ENCODE data around the gene WWOX.

The WWOX gene

GRCh38 chr16:78815713-78816112, 716.3 kb downstream of the WWOX start:
- H3K27me3 ChIP-seq (ENCODE audit: control insufficient read depth, insufficient read depth, low read length), result no peaks in the 10 kb centered on the region
- no peak overlapping the region for H3K4me3 ChIP-seq (ENCODE audit: low read depth, low read length)
- H3K36me3 ChIP-seq (ENCODE audit: control insufficient read depth, insufficient read depth, low read length), result no peaks in the 10 kb centered on the region
- no peaks in the 10 kb centered on the region for H3K9me3 ChIP-seq (ENCODE audit: control insufficient read depth, insufficient read depth, low read length)
- H3K4me1 ChIP-seq (ENCODE audit: control insufficient read depth, insufficient read depth, low read length), result no peaks in the 10 kb centered on the region
- no peak overlapping the region for H3K9ac ChIP-seq (ENCODE audit: low read depth, low read length)

DNA sequence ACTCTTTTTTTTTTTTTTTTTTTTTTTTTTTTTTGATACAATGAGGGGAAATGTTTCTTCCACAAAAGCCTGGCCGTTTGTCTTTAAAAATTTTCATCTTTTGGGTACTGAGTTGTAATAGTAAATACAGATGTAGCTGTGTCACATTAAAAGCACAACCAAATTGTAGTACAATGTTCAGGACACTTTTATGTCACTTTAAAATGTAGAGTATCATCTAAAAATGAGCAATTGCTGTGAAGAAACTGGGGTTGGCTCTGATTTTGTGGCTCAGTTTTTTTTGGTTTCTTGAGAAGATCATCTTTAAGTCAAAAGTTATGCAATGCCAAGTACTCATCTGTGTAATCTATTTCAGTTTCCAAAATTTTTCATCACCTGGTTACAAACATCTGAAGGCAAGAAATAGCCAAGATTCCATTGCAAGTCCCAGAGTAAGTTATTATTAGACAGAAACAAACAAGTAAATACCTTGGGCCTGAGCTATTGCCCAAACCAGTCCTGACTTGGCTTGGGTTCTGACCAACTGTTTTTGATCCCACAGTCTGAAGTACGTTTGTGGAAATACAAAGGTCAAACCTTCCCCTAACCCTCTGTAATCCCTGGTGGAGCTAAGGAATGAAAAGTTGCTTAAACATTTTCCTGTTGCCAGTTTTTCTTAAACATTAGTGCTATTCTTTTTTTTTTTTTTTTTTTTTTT, 717.2 kb downstream of the WWOX start:
- Histone ChIP-seq H3K9ac (ENCODE audit: low read depth, low read length) (no peak overlapping the region), H3K4me3 (ENCODE audit: low read depth, low read length) (no peak overlapping the region), H3K36me3 (ENCODE audit: control insufficient read depth, insufficient read depth, low read length) (no peaks in the 10 kb centered on the region), H3K27me3 (ENCODE audit: control insufficient read depth, insufficient read depth, low read length) (no peaks in the 10 kb centered on the region), H3K9me3 (ENCODE audit: control insufficient read depth, insufficient read depth, low read length) (no peaks in the 10 kb centered on the region), H3K4me1 (ENCODE audit: control insufficient read depth, insufficient read depth, low read length) (no peaks in the 10 kb centered on the region)

- no peak overlapping the region for H3K4me3 ChIP-seq (ENCODE audit: low read depth, low read length)
- H3K9me3 ChIP-seq (ENCODE audit: control insufficient read depth, insufficient read depth, low read length), result no peaks in the 10 kb centered on the region
- no peak overlapping the region for H3K9ac ChIP-seq (ENCODE audit: low read depth, low read length)
- no peaks in the 10 kb centered on the region for H3K4me1 ChIP-seq (ENCODE audit: control insufficient read depth, insufficient read depth, low read length)
- H3K36me3 ChIP-seq (ENCODE audit: control insufficient read depth, insufficient read depth, low read length), result no peaks in the 10 kb centered on the region
- no peaks in the 10 kb centered on the region for H3K27me3 ChIP-seq (ENCODE audit: control insufficient read depth, insufficient read depth, low read length)
Measured at GRCh38 chr16:78817200-78817739, 717.8 kb downstream of the WWOX start.

- H3K36me3 ChIP-seq (ENCODE audit: control insufficient read depth, insufficient read depth, low read length), result no peaks in the 10 kb centered on the region
- H3K4me3 ChIP-seq (ENCODE audit: low read depth, low read length), result no peak overlapping the region
- no peak overlapping the region for H3K9ac ChIP-seq (ENCODE audit: low read depth, low read length)
- H3K27me3 ChIP-seq (ENCODE audit: control insufficient read depth, insufficient read depth, low read length), result no peaks in the 10 kb centered on the region
- no peaks in the 10 kb centered on the region for H3K4me1 ChIP-seq (ENCODE audit: control insufficient read depth, insufficient read depth, low read length)
- H3K9me3 ChIP-seq (ENCODE audit: control insufficient read depth, insufficient read depth, low read length), result no peaks in the 10 kb centered on the region
Measured at GRCh38 chr16:78821335-78821734, 721.9 kb downstream of the WWOX start.

DNA sequence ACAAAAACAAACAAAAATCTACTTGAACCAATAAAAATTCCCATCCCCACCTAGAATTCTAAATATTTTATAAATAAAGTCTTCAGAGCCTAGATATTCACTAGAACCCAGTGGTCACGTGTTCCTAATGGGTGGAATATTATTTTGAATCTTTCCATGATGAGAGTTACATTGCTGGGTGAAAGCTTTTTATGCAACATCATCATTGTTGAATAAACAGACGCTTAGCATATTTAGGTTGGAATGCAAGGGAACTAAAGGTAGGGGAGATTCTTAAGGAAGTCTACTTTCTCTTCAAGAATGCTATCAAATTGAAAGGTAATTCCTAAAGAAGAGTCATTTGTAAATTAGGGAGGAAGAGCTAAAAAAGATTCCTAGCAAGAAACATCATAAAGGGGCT, 723.1 kb downstream of the WWOX start:
- no peaks in the 10 kb centered on the region for H3K36me3 ChIP-seq (ENCODE audit: control insufficient read depth, insufficient read depth, low read length)
- H3K9me3 ChIP-seq (ENCODE audit: control insufficient read depth, insufficient read depth, low read length), result no peaks in the 10 kb centered on the region
- no peaks in the 10 kb centered on the region for H3K4me1 ChIP-seq (ENCODE audit: control insufficient read depth, insufficient read depth, low read length)
- no peaks in the 10 kb centered on the region for H3K27me3 ChIP-seq (ENCODE audit: control insufficient read depth, insufficient read depth, low read length)
- H3K4me3 ChIP-seq (ENCODE audit: low read depth, low read length), result no peak overlapping the region
- H3K9ac ChIP-seq (ENCODE audit: low read depth, low read length), result no peak overlapping the region

DNA sequence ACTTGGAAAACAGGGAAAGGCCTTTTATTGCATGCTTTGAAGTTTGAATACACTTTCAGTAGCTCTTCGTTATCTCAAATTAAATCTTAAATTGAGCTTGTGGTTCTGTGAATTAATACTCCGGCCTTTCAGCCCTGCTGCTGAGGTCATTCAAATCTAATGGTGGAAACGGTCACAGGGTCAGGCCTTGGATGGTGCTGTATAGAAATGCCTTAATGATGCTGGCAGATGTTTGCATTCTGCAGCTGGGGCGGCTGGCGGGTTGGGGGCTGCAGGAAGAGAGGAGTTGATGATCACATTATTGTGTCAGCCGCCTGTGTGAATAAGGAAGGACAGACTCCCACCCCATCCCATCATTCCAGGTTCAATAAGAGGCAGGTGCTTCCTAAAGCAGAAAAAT, 723.6 kb downstream of the WWOX start:
- Histone ChIP-seq H3K4me3 (ENCODE audit: low read depth, low read length) (no peak overlapping the region), H3K4me1 (ENCODE audit: control insufficient read depth, insufficient read depth, low read length) (no peaks in the 10 kb centered on the region), H3K9me3 (ENCODE audit: control insufficient read depth, insufficient read depth, low read length) (no peaks in the 10 kb centered on the region), H3K36me3 (ENCODE audit: control insufficient read depth, insufficient read depth, low read length) (no peaks in the 10 kb centered on the region), H3K9ac (ENCODE audit: low read depth, low read length) (no peak overlapping the region), H3K27me3 (ENCODE audit: control insufficient read depth, insufficient read depth, low read length) (no peaks in the 10 kb centered on the region)

DNA sequence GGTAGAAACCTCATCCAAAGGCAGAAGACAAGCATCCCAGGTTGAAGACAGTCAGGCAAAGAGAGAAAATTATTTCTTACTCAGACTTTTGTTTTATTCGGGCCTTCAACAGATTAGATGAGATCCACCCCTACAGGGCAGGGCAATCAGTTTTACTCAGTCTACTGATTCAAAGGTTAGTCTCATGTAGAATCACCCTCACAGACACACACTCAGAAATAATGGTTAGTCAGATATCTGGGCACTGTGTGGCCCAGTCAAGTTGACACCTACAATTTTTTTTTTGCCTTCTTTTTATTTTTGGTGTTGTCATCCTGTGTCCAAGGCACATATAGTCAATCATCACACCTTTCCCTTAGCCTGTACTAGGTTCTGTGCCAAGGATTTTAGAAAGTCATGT, 729.8 kb downstream of the WWOX start:
- no peaks in the 10 kb centered on the region for H3K9me3 ChIP-seq (ENCODE audit: control insufficient read depth, insufficient read depth, low read length)
- H3K4me1 ChIP-seq (ENCODE audit: control insufficient read depth, insufficient read depth, low read length), result no peaks in the 10 kb centered on the region
- H3K4me3 ChIP-seq (ENCODE audit: low read depth, low read length), result no peak overlapping the region
- H3K27me3 ChIP-seq (ENCODE audit: control insufficient read depth, insufficient read depth, low read length), result no peaks in the 10 kb centered on the region
- no peak overlapping the region for H3K9ac ChIP-seq (ENCODE audit: low read depth, low read length)
- H3K36me3 ChIP-seq (ENCODE audit: control insufficient read depth, insufficient read depth, low read length), result no peaks in the 10 kb centered on the region

DNA sequence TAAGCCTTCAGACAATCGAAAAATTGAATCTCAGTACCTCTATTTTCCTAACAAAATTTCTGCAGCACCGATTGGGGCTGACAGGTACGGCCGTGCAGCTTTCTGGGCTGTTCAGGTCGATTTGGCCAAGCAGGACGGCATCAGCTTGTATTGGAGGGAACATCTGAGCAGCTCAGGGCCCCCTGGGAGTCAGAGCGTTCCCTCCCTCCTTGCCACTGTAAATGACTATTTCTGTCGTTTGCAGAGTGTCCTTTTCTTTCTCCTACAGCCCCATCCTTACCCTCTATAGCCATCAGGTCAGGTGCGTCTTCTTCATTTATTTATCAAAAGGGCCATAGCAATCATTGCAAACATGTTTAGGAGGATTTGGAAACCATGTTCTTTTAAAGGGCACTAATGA, 731.1 kb downstream of the WWOX start:
- Histone ChIP-seq H3K9me3 (ENCODE audit: control insufficient read depth, insufficient read depth, low read length) (no peaks in the 10 kb centered on the region), H3K9ac (ENCODE audit: low read depth, low read length) (no peak overlapping the region), H3K27me3 (ENCODE audit: control insufficient read depth, insufficient read depth, low read length) (no peaks in the 10 kb centered on the region), H3K36me3 (ENCODE audit: control insufficient read depth, insufficient read depth, low read length) (no peaks in the 10 kb centered on the region), H3K4me1 (ENCODE audit: control insufficient read depth, insufficient read depth, low read length) (no peaks in the 10 kb centered on the region), H3K4me3 (ENCODE audit: low read depth, low read length) (no peak overlapping the region)

- no peaks in the 10 kb centered on the region for H3K36me3 ChIP-seq (ENCODE audit: control insufficient read depth, insufficient read depth, low read length)
Measured at GRCh38 chr16:78832100-78832499, 732.6 kb downstream of the WWOX start.

DNA sequence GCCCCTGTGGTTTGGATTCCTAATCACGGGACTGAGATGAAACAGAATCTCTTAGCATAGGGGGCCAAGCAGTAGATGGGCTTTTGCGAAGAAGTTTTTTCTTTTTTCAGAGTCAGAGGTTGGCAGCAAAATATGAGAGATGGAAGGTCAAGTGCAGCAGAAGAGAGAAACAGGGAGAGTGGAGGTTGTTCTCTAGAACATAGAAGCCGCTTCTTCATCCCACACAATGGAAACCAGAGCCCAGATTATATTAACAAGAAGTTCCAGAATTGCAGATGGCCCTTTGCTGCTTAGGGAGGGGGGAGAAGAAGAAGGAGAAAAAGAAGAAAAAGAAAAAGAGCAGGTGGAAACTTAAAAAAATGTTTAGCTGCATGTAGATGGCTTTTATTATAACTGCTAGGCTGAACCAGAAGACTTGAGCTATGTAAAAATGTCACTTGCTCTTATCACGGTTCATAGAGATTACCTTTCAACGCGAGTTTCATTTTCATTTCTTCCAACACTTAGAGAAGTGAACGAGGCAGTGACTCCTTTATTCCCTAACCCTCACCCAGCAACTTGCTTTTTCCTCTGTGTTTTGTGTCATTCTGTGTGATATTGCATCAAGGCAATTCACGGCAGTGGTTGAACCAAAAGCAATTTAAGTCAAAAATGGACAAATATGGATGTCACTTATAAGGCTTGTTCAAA, 737.5 kb downstream of the WWOX start:
- Histone ChIP-seq H3K27me3 (ENCODE audit: control insufficient read depth, insufficient read depth, low read length) (no peaks in the 10 kb centered on the region), H3K9me3 (ENCODE audit: control insufficient read depth, insufficient read depth, low read length) (no peaks in the 10 kb centered on the region), H3K36me3 (ENCODE audit: control insufficient read depth, insufficient read depth, low read length) (no peaks in the 10 kb centered on the region), H3K9ac (ENCODE audit: low read depth, low read length) (no peak overlapping the region), H3K4me3 (ENCODE audit: low read depth, low read length) (no peak overlapping the region), H3K4me1 (ENCODE audit: control insufficient read depth, insufficient read depth, low read length) (no peaks in the 10 kb centered on the region)

More at GRCh38 chr16:78832100-78832499, 732.6 kb downstream of the WWOX start:
- no peaks in the 10 kb centered on the region for H3K9me3 ChIP-seq (ENCODE audit: control insufficient read depth, insufficient read depth, low read length)
- no peaks in the 10 kb centered on the region for H3K4me1 ChIP-seq (ENCODE audit: control insufficient read depth, insufficient read depth, low read length)
- no peak overlapping the region for H3K4me3 ChIP-seq (ENCODE audit: low read depth, low read length)
- H3K27me3 ChIP-seq (ENCODE audit: control insufficient read depth, insufficient read depth, low read length), result no peaks in the 10 kb centered on the region
- no peak overlapping the region for H3K9ac ChIP-seq (ENCODE audit: low read depth, low read length)

GRCh38 chr16:78837706-78838105, 738.3 kb downstream of the WWOX start:
- no peak overlapping the region for H3K9ac ChIP-seq (ENCODE audit: low read depth, low read length)
- no peaks in the 10 kb centered on the region for H3K4me1 ChIP-seq (ENCODE audit: control insufficient read depth, insufficient read depth, low read length)
- H3K36me3 ChIP-seq (ENCODE audit: control insufficient read depth, insufficient read depth, low read length), result no peaks in the 10 kb centered on the region
- no peak overlapping the region for H3K4me3 ChIP-seq (ENCODE audit: low read depth, low read length)
- H3K27me3 ChIP-seq (ENCODE audit: control insufficient read depth, insufficient read depth, low read length), result no peaks in the 10 kb centered on the region
- no peaks in the 10 kb centered on the region for H3K9me3 ChIP-seq (ENCODE audit: control insufficient read depth, insufficient read depth, low read length)

DNA sequence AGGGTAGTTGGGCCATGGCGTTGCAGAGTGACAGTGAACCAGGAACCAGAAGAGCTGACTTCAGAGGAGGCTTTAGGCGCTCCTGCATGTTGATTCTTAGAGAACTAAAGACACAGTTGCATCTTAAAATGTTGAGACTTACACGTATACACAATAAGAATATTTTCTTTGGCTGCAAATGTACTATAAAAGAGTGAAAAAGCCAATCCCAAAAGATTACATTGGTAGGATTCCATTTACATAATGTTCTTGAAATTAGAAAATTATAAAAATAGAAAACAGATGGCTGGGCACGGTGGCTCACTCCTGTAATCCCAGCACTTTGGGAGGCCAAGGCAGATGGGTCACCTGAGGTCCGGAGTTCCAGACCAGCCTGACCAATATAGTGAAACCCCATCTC, 738.8 kb downstream of the WWOX start:
- Histone ChIP-seq H3K4me3 (ENCODE audit: low read depth, low read length) (no peak overlapping the region), H3K4me1 (ENCODE audit: control insufficient read depth, insufficient read depth, low read length) (no peaks in the 10 kb centered on the region), H3K9me3 (ENCODE audit: control insufficient read depth, insufficient read depth, low read length) (no peaks in the 10 kb centered on the region), H3K27me3 (ENCODE audit: control insufficient read depth, insufficient read depth, low read length) (no peaks in the 10 kb centered on the region), H3K9ac (ENCODE audit: low read depth, low read length) (no peak overlapping the region), H3K36me3 (ENCODE audit: control insufficient read depth, insufficient read depth, low read length) (no peaks in the 10 kb centered on the region)
